WI38 (cell line): ENCODE measurements around the gene CD34.

Source experiments
- H3K4me3 ChIP-seq: 2 replicates; pipeline ENCODE4 v1.5.1; 2011; ENCODE audit warnings: low read depth, mild to moderate bottlenecking, control low read depth, low read length
- TF ChIP-seq, protein P1 (sequence below): IDR thresholded peaks from 2 replicates; pipeline ENCODE4 v1.5.1; 2012; ENCODE audit warnings: low read depth, mild to moderate bottlenecking, control low read depth, low read length

Gene CD34

DNA sequence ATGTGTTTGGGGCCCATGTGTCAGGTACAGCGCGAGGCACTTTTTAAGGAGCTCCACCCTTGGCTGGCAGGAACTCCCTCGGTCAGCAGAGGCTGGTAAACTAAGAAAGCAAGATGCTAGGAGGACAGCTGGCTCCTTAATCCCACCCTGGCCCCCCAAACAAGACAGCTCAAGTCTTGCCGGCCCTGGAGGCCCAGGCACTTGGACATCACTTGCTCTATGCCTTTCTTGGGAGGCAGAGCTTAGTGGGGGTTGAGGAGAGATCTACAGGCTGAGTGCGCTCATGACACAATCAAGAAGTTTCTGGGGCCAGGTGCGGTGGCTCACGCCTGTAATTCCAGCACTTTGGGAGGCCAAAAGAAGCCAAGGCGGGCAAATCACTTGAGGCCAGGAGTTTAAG is 78.1 kb downstream of the CD34 start:
- TF ChIP-seq, protein P1, sequence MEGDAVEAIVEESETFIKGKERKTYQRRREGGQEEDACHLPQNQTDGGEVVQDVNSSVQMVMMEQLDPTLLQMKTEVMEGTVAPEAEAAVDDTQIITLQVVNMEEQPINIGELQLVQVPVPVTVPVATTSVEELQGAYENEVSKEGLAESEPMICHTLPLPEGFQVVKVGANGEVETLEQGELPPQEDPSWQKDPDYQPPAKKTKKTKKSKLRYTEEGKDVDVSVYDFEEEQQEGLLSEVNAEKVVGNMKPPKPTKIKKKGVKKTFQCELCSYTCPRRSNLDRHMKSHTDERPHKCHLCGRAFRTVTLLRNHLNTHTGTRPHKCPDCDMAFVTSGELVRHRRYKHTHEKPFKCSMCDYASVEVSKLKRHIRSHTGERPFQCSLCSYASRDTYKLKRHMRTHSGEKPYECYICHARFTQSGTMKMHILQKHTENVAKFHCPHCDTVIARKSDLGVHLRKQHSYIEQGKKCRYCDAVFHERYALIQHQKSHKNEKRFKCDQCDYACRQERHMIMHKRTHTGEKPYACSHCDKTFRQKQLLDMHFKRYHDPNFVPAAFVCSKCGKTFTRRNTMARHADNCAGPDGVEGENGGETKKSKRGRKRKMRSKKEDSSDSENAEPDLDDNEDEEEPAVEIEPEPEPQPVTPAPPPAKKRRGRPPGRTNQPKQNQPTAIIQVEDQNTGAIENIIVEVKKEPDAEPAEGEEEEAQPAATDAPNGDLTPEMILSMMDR = no peak
- H3K4me3 ChIP-seq = no peak overlapping the region

DNA sequence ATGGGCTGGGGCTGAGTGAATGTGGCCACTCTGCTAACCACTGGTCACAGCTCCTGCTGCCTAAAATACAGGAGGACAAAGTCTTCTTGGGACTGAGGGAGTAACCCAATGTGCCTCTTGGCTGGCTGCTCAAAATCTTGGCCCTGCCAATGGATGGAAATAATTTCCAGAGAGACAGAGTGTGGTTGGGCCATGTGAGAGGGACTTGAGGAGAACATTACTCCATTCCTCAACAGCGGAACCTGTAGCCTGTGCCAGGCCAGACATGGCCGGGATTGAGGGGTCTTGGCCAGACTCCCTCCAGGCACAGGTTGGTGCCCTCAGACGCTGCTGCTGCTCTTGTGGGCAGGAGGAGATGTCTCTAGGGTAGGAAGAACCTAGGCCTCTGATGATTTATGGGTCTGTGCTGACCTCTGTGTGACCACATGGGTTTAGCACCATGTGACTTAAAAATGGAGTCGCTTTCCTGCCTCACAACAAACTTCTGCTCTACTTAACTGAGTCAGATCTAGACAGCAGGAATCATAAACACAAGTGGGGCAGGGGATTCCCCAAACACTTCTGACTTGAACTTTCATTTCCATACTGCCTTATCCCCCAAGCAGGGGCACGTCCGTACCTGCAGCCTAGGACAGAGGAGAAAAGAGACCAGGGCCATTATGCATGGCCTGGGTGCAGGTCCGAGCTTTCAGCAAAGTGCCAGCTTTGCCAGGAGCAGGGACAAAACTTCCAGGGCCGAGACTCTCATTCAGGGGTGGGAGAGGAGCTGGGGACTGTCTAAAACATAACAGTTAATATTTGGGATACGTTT is 79.2 kb downstream of the CD34 start:
- no peak overlapping the region for H3K4me3 ChIP-seq

More for the DNA sequence above, 79.2 kb downstream of the CD34 start:
- TF ChIP-seq, protein P1 = no peak
